Activated CD8-positive, alpha-beta T cell treated with anti-CD3 and anti-CD28 coated beads for 36 hours (primary cell): Measurements from ENCODE around the gene PQBP1. TPM values are rescaled to one million over a fixed set of nuclear protein-coding genes. Genes with fewer than 3 reads are reported as not detected.

Experiments used
- ATAC-seq: fragments of 200-7000 bp; cut with Tn5 transposase; one replicate; pipeline ENCODE4 v1.10.0; 2021; ENCODE audit warnings: mild to moderate bottlenecking, moderate library complexity
- CTCF ChIA-PET: fragments of 350-600 bp; sonication (Branson Sonifier 250); formaldehyde crosslinking; loops from one replicate; lab custom pipeline; 2021; ENCODE audit warnings: antibody characterized with exemption; lab: Charles Lee
- POLR2A ChIA-PET: fragments of 350-600 bp; sonication (Branson Sonifier 250); formaldehyde crosslinking; loops from one replicate; lab custom pipeline; 2021; ENCODE audit warnings: antibody characterized with exemption; lab: Charles Lee
- DNase-seq: peaks from one replicate; pipeline ENCODE4 v3.0.0-alpha.2; 2020
- H3K27ac Mint-ChIP-seq: one replicate; pipeline ENCODE4 v1.8.0; 2021; ENCODE audit warnings: mild to moderate bottlenecking, mixed read lengths
- H3K27me3 Mint-ChIP-seq: one replicate; pipeline ENCODE4 v1.8.0; 2021; ENCODE audit warnings: mixed read lengths
- H3K36me3 Mint-ChIP-seq: one replicate; pipeline ENCODE4 v1.8.0; 2021; ENCODE audit warnings: low read depth, mixed read lengths
- H3K4me1 Mint-ChIP-seq: one replicate; pipeline ENCODE4 v1.8.0; 2021; ENCODE audit warnings: low read depth, mixed read lengths
- H3K4me3 Mint-ChIP-seq: one replicate; pipeline ENCODE4 v1.8.0; 2021; ENCODE audit warnings: mild to moderate bottlenecking, moderate library complexity, mixed read lengths
- H3K9me3 Mint-ChIP-seq: one replicate; pipeline ENCODE4 v1.8.0; 2021; ENCODE audit warnings: mixed read lengths
- intact Hi-C: fragments of 100-400 bp; cut with micrococcal nuclease; formaldehyde crosslinking; loops from one replicate; pipeline ENCODE4 v1.10.0; 2022
- total RNA-seq, 2 experiments: library from RNA; stranded (reverse); gene quantifications; one replicate each; pipeline ENCODE4 v1.2.3, GENCODE V29; 2021
- TF ChIP-seq, protein P1 (sequence below): fragments of 200-600 bp; IDR thresholded peaks from one replicate; pipeline ENCODE4 v1.8.0; 2022; ENCODE audit warnings: antibody characterized with exemption, mild to moderate bottlenecking

Gene PQBP1
- total RNA-seq, 2 experiments from 2014 or later: 63.9 to 66.5 TPM

DNA sequence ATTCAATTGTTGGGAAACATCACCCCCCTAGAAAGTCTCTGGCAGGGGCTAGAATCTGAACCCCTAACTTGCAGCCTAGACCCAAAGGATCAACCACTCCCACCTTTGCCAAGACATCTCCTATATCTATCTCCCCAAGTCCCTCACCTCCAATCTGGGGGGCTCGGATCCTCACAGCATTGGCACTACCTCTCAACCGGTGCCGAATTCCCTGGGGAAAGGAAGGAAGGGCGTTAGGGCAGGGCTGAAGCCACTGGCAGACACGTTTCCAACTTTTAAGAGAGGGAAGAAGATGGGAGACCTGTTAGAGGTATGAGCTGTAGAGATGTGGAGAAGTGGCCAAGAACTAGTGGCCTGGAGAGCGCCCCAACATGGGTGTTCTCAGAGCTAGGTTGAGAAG lies 2.8 kb upstream of the PQBP1 start:
- intact Hi-C loops: no loop called here
- Mint-ChIP-seq H3K27ac (no peak overlapping the region), H3K9me3 (no peaks in the 10 kb centered on the region), H3K4me3 (peak overlapping the region; percentile 15), H3K4me1 (peaks cover 38% of the 10 kb centered on the region), H3K27me3 (no peaks in the 10 kb centered on the region), H3K36me3 (peaks cover 8% of the 10 kb centered on the region)
- TF ChIP-seq, protein P1, sequence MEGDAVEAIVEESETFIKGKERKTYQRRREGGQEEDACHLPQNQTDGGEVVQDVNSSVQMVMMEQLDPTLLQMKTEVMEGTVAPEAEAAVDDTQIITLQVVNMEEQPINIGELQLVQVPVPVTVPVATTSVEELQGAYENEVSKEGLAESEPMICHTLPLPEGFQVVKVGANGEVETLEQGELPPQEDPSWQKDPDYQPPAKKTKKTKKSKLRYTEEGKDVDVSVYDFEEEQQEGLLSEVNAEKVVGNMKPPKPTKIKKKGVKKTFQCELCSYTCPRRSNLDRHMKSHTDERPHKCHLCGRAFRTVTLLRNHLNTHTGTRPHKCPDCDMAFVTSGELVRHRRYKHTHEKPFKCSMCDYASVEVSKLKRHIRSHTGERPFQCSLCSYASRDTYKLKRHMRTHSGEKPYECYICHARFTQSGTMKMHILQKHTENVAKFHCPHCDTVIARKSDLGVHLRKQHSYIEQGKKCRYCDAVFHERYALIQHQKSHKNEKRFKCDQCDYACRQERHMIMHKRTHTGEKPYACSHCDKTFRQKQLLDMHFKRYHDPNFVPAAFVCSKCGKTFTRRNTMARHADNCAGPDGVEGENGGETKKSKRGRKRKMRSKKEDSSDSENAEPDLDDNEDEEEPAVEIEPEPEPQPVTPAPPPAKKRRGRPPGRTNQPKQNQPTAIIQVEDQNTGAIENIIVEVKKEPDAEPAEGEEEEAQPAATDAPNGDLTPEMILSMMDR: no peak
- POLR2A ChIA-PET: interaction anchor here (0.6 kb wide), 1 partner anchor 118 kb away, joined by 3 read pairs; no protein-coding TSS in a partner anchor
- CTCF ChIA-PET: interaction anchor here (0.9 kb wide), 1 partner anchor 247 kb away, joined by 3 read pairs; no protein-coding TSS in a partner anchor
- ATAC-seq: no peak
- DNase-seq: no peak

GRCh38 chrX:48896611-48897011 lies 1.1 kb upstream of the PQBP1 start:
- Mint-ChIP-seq H3K27ac (peak overlapping the region; percentile 96), H3K4me3 (peak overlapping the region; percentile 84), H3K9me3 (no peaks in the 10 kb centered on the region), H3K27me3 (no peaks in the 10 kb centered on the region), H3K4me1 (peaks cover 32% of the 10 kb centered on the region), H3K36me3 (peaks cover 14% of the 10 kb centered on the region)
- DNase-seq (no peak), ATAC-seq (no peak)
- TF ChIP-seq, protein P1: no peak
- intact Hi-C loops: no loop called here
- POLR2A ChIA-PET: interaction anchor here (0.7 to 2.1 kb wide), 7 partner anchors 10 to 58 kb away, joined by 3 to 15 read pairs (median 4); no protein-coding TSS in a partner anchor
- CTCF ChIA-PET: interaction anchor here (1.6 kb wide), 1 partner anchor 41 kb away, joined by 6 read pairs; no protein-coding TSS in a partner anchor

DNA sequence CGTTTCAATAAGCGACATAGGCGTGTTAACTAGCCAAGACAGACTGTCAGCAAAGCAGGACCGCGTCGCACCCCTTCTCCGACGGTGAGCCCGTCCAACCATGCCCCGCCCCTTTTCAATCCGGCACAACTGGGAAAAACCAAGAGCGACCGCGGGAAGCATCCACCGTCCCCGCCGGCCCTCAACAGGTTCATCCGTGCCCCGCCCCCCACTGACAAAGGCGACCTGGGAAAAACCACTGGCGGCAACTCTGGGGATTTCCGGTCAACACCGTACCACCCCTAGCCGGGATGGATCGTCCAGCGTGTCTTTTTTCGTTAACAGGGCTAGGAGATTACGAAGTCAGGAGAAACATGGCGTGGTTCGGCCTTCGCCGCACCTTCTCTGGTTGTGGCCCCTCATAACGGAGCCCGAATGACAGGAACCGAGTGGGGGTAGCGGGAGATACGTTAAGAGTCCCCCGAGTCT lies 539 bp upstream of the PQBP1 start:
- POLR2A ChIA-PET: interaction anchor here (1.0 to 2.1 kb wide), 9 partner anchors 10 to 58 kb away, joined by 3 to 15 read pairs (median 4); partner anchors contain the start of gene SLC35A2
- Mint-ChIP-seq H3K4me3 (peak overlapping the region; percentile 84), H3K27ac (peak overlapping the region; percentile 96), H3K36me3 (peaks cover 17% of the 10 kb centered on the region), H3K9me3 (no peaks in the 10 kb centered on the region), H3K27me3 (no peaks in the 10 kb centered on the region), H3K4me1 (peaks cover 28% of the 10 kb centered on the region)
- intact Hi-C loops: no loop called here
- ATAC-seq (peak; percentile 15), DNase-seq (peak; percentile 67)
- CTCF ChIA-PET: interaction anchor here (0.9 to 1.6 kb wide), 2 partner anchors 40 to 49 kb away, joined by 4 to 6 read pairs; no protein-coding TSS in a partner anchor
- TF ChIP-seq, protein P1: no peak

- TF ChIP-seq, protein P1: no peak
- ChIA-PET POLR2A (interaction anchor here (2.0 kb wide), 1 partner anchor 43 kb away, joined by 7 read pairs; no protein-coding TSS in a partner anchor), CTCF (interaction anchor here (0.7 to 1.3 kb wide), 3 partner anchors 14 to 250 kb away, joined by 3 to 5 read pairs (median 4); no protein-coding TSS in a partner anchor)
- H3K4me1 Mint-ChIP-seq: peaks cover 28% of the 10 kb centered on the region
- peak overlapping the region; percentile 84 for H3K4me3 Mint-ChIP-seq
- H3K27me3 Mint-ChIP-seq: no peaks in the 10 kb centered on the region
- peaks cover 17% of the 10 kb centered on the region for H3K36me3 Mint-ChIP-seq
- no peak for ATAC-seq
- DNase-seq: no peak
- no peaks in the 10 kb centered on the region for H3K9me3 Mint-ChIP-seq
- intact Hi-C loops: no loop called here
- H3K27ac Mint-ChIP-seq: no peak overlapping the region
Measured at GRCh38 chrX:48899078-48899410, 1.3 kb downstream of the PQBP1 start.

GRCh38 chrX:48901069-48901468 lies 3.3 kb downstream of the PQBP1 start:
- Mint-ChIP-seq H3K36me3 (peaks cover 13% of the 10 kb centered on the region), H3K27me3 (no peaks in the 10 kb centered on the region), H3K9me3 (no peaks in the 10 kb centered on the region), H3K27ac (no peak overlapping the region), H3K4me1 (peaks cover 19% of the 10 kb centered on the region), H3K4me3 (no peak overlapping the region)
- DNase-seq (no peak), ATAC-seq (no peak)
- TF ChIP-seq, protein P1: no peak
- POLR2A ChIA-PET: interaction anchor here (1.0 to 2.3 kb wide), 4 partner anchors 8 to 54 kb away, joined by 3 to 12 read pairs (median 3); partner anchors contain the start of gene SLC35A2
- CTCF ChIA-PET: no interaction called here
- intact Hi-C loops: no loop called here
